HUES64 (cell line): ENCODE measurements around the gene PROX1.

ENCODE experiments used
- H3K27ac ChIP-seq: 2 replicates; pipeline ENCODE4 v1.7.0; 2013; ENCODE audit warnings: low read depth, low read length, inconsistent platforms
- H3K27me3 ChIP-seq: 2 replicates; pipeline ENCODE4 v1.6.1; 2013; ENCODE audit warnings: mild to moderate bottlenecking, low read length; ENCODE audit not compliant: insufficient read depth
- H3K36me3 ChIP-seq: 2 replicates; pipeline ENCODE4 v1.6.1; 2013; ENCODE audit warnings: mild to moderate bottlenecking, low read length; ENCODE audit not compliant: insufficient read depth
- H3K4me1 ChIP-seq: 2 replicates; pipeline ENCODE4 v1.6.1; 2013; ENCODE audit warnings: mild to moderate bottlenecking, low read length, moderate library complexity; ENCODE audit not compliant: insufficient read depth
- H3K4me3 ChIP-seq: 2 replicates; pipeline ENCODE4 v1.5.1; 2013; ENCODE audit warnings: mild to moderate bottlenecking, low read length, moderate library complexity
- H3K9ac ChIP-seq: 2 replicates; pipeline ENCODE4 v1.6.1; 2013; ENCODE audit warnings: mild to moderate bottlenecking, low read depth, low read length
- H3K9me3 ChIP-seq: 2 replicates; pipeline ENCODE4 v1.6.1; 2013; ENCODE audit warnings: low read depth, low read length; ENCODE audit not compliant: insufficient read depth
- WGBS: fragments of 150-250, 120-280 bp; methylation state at CpG from one replicate; pipeline ENCODE4 v1.1.7; 2013; ENCODE audit warnings: missing lambda C conversion rate; 5-methylcytosine and 5-hydroxymethylcytosine counted together

PROX1 gene

GRCh38 chr1:214027498-214027897 is 39.7 kb downstream of the PROX1 start:
- H3K27me3 ChIP-seq: no peaks in the 10 kb centered on the region
- no peaks in the 10 kb centered on the region for H3K9me3 ChIP-seq
- peaks cover 59% of the 10 kb centered on the region for H3K4me1 ChIP-seq
- H3K4me3 ChIP-seq: peak overlapping the region; percentile 17; the same call in 1 of the 2 replicates
- WGBS: 59% methylated on average over 4 of the region's 5 CpGs
- H3K36me3 ChIP-seq: no peaks in the 10 kb centered on the region
- peak overlapping the region; percentile 50 for H3K27ac ChIP-seq
- 0 out of 2 replicates have a peak overlapping the region, but pooled peaks have one; percentile 8 for H3K9ac ChIP-seq

- Histone ChIP-seq H3K4me1 (peaks cover 58% of the 10 kb centered on the region), H3K4me3 (no peak overlapping the region), H3K9ac (no peak overlapping the region), H3K36me3 (no peaks in the 10 kb centered on the region), H3K9me3 (no peaks in the 10 kb centered on the region), H3K27me3 (no peaks in the 10 kb centered on the region), H3K27ac (no peak overlapping the region)
- 90% methylated on average over 5 of the region's 5 CpGs for WGBS
Observed at GRCh38 chr1:214028095-214028494, 40.3 kb downstream of the PROX1 start.

GRCh38 chr1:214028649-214029406 is 41.1 kb downstream of the PROX1 start:
- H3K9me3 ChIP-seq: no peaks in the 10 kb centered on the region

DNA sequence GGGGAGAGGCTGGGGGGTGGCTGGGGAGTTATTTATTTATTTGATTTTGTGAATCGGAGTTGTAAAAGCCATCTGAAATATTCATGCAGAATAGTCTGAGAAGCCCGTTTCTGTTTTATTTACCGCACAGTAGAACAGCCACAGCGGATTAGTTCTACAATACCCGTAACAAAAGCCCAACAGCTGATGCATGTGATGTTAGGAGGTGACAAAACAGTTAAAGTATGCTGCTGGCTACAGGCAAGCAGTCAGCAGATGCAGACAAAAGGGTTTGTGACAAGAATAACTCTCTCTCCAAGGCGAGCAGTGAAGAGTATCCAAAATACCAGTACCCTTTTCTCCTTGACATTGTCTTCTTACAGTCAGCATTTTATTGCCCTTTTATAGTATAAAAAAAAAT is 42.0 kb downstream of the PROX1 start:
- H3K4me3 ChIP-seq: no peak overlapping the region
- H3K27me3 ChIP-seq: no peaks in the 10 kb centered on the region
- H3K9ac ChIP-seq: peak overlapping the region; percentile 44; the same call in 1 of the 2 replicates
- peaks cover 58% of the 10 kb centered on the region for H3K4me1 ChIP-seq
- 20% methylated on average over 6 of the region's 6 CpGs for WGBS
- H3K36me3 ChIP-seq: no peaks in the 10 kb centered on the region
- H3K27ac ChIP-seq: peak overlapping the region; percentile 73
- no peaks in the 10 kb centered on the region for H3K9me3 ChIP-seq

More at GRCh38 chr1:214028649-214029406, 41.1 kb downstream of the PROX1 start:
- Histone ChIP-seq H3K27me3 (no peaks in the 10 kb centered on the region), H3K4me3 (no peak overlapping the region), H3K36me3 (no peaks in the 10 kb centered on the region), H3K4me1 (peaks cover 58% of the 10 kb centered on the region), H3K27ac (no peak overlapping the region), H3K9ac (no peak overlapping the region)
- 83% methylated on average over 9 of the region's 9 CpGs for WGBS

DNA sequence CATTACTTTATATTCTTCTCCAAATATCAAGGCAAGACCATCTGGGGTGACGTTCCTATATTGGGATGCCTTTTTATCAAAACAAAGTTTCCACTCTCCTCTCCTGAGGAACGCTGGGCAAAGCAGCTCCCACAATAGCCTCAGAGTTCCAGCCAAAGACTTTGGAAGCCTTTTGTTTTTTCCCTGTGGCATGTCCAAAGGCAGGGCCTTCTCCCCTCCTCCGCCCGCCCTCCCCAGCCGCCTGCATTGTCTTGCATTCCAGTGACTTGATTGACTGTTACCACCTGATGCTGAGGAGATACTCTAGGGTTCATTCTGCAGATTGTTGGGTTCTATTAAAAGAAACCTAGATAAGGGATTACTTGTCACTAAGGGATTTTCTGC is 43.5 kb downstream of the PROX1 start:
- 17% methylated on average over 5 of the region's 5 CpGs for WGBS
- Histone ChIP-seq H3K9ac (peak overlapping the region; percentile 11; the same call in 1 of the 2 replicates), H3K36me3 (no peaks in the 10 kb centered on the region), H3K4me1 (peaks cover 57% of the 10 kb centered on the region), H3K27me3 (no peaks in the 10 kb centered on the region), H3K4me3 (no peak overlapping the region), H3K27ac (peak overlapping the region; percentile 73), H3K9me3 (no peaks in the 10 kb centered on the region)

DNA sequence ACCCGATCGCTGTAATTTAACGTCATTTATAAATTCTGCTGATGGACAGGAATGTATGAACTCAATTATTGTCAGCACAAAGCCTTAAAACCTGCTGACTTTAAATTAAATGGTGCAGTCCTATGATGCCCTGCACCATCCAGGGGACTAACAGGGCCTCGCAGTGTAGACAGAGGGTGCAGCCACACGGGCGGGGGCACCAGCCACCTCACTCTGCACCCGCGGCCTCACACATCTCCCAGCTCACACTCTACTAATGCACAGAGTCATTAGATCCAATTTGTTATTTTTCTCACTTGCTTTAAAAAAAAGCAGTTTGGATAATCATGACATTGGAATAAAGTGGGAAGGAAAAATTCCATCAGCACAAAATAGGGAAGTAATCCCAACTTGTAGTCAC is 49.7 kb downstream of the PROX1 start:
- Histone ChIP-seq H3K9me3 (no peaks in the 10 kb centered on the region), H3K27me3 (no peaks in the 10 kb centered on the region), H3K36me3 (no peaks in the 10 kb centered on the region), H3K4me1 (peaks cover 5% of the 10 kb centered on the region; the same call in 1 of the 2 replicates), H3K4me3 (no peak overlapping the region), H3K9ac (no peak overlapping the region), H3K27ac (no peak overlapping the region)
- 90% methylated on average over 8 of the region's 8 CpGs for WGBS

- Histone ChIP-seq H3K27ac (no peak overlapping the region), H3K27me3 (no peaks in the 10 kb centered on the region), H3K4me3 (no peak overlapping the region), H3K9ac (no peak overlapping the region), H3K36me3 (no peaks in the 10 kb centered on the region), H3K9me3 (no peaks in the 10 kb centered on the region), H3K4me1 (peaks cover 5% of the 10 kb centered on the region)
- 100% methylated on average over 2 of the region's 4 CpGs for WGBS
Observed at GRCh38 chr1:214039394-214040018, 51.7 kb downstream of the PROX1 start.

DNA sequence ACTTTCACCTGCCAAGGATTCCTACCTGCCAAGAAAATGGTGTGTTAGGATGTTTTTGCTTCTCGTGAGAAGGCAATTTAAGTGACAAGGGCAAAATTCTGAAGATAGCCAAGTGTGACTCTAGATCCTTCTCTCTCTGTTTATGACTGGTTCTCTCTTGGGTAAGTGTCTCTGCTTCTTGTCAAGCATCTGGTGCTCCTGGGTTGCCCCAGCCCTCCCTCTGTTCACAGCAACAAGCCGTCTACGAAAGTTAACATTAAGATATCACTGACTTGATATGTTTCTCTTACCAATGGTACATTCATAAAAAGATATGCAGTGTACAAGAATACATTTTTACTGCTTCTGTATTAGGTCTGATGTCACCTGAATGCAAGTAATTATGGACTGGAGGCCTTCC is 55.4 kb downstream of the PROX1 start:
- Histone ChIP-seq H3K4me1 (peaks cover 7% of the 10 kb centered on the region), H3K36me3 (no peaks in the 10 kb centered on the region), H3K9me3 (0 out of 2 replicates have a peak, but pooled peaks cover under 1% of the 10 kb centered on the region), H3K4me3 (no peak overlapping the region), H3K9ac (no peak overlapping the region), H3K27ac (no peak overlapping the region), H3K27me3 (no peaks in the 10 kb centered on the region)
- WGBS: 81% methylated on average over 3 of the region's 3 CpGs

GRCh38 chr1:214044438-214045214 is 56.9 kb downstream of the PROX1 start:
- no peak overlapping the region for H3K27ac ChIP-seq
- WGBS: 94% methylated on average over 4 of the region's 4 CpGs
- no peaks in the 10 kb centered on the region for H3K27me3 ChIP-seq
- H3K4me3 ChIP-seq: no peak overlapping the region
- 0 out of 2 replicates have a peak, but pooled peaks cover 8% of the 10 kb centered on the region for H3K9me3 ChIP-seq
- H3K36me3 ChIP-seq: no peaks in the 10 kb centered on the region
- peaks cover 7% of the 10 kb centered on the region for H3K4me1 ChIP-seq
- H3K9ac ChIP-seq: no peak overlapping the region

DNA sequence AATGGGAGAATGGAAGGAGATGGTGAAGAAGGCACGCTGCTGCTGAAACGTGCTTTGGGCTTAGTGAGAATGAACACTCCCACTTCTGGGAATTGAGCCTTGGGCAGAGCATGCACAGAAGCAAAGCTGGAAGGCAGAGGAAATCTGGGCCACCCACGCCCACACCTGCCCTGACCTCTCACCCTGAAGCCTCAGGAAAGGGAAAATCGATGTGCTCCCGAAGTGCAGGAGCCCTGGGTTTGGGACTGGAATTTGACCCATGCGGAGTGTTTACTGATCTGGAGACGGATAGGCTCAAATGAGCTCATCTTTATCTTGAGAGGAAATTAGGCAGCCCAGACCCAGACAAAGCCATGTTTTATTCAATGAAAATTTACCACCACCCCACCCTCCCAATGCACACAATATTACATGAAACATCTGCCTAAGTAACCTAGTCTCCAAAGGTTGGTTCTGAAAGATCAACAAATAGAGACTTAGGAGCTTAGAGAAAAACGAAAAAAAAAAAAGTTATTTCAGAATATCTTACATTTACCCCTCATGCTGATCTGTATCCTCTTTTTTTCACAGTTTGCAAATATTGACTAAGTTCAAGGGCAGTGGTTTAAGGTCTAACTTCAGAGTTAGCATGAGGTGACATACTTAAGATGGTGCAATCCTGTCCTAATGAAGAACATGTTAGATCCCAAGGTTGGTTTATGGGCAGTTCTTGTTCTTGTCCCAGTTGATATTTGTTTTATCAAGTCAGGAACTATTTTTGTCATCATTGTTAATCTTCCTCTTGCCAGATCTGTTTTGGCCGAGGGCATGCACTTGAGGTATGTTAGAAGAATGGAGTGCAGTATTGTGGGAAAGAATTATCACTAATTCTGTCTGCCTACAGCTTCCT is 63.0 kb downstream of the PROX1 start:
- Histone ChIP-seq H3K36me3 (no peaks in the 10 kb centered on the region), H3K4me1 (no peaks in the 10 kb centered on the region), H3K4me3 (no peak overlapping the region), H3K9me3 (0 out of 2 replicates have a peak, but pooled peaks cover 8% of the 10 kb centered on the region), H3K27me3 (no peaks in the 10 kb centered on the region), H3K9ac (no peak overlapping the region), H3K27ac (no peak overlapping the region)
- 83% methylated on average over 9 of the region's 9 CpGs for WGBS
